Esophagus squamous epithelium (tissue), 4 donors: ENCODE data around the gene GBX1.

Source experiments
- CTCF ChIP-seq, 6 experiments: fragments of 450-650 bp in 4 of 6; fragments of 200-600 bp in 2 of 6; sonication (generic) in 2 of 6; IDR thresholded peaks; one replicate each; pipeline ENCODE4 v1.5.1; 2016 to 2019; ENCODE audit warnings: antibody characterized with exemption in 6 of 6, mild to moderate bottlenecking in 4 of 6, moderate library complexity in 4 of 6
- POLR2A ChIP-seq, 4 donors: fragments of 450-650 bp; IDR thresholded peaks; one replicate each; pipeline ENCODE4 v1.6.1; 2017; ENCODE audit warnings: antibody characterized with exemption in 4 of 4, mild to moderate bottlenecking in 4 of 4, moderate library complexity in 3 of 4

- TF ChIP-seq POLR2A (IDR thresholded peaks at IDR 0.05): no peak
- no peak for TF ChIP-seq CTCF (IDR thresholded peaks at IDR 0.05)
Observed at GRCh38 chr7:151210087-151210854, 42.8 kb upstream of the GBX1 start, which contains the start of gene H2BK1.
